AG04450 (cell line): Measurements from ENCODE around the gene NAGS. TPM values are rescaled to one million over a fixed set of nuclear protein-coding genes. Genes with fewer than 3 reads are reported as not detected.

Source experiments
- CTCF ChIA-PET: fragments of 300-600, 350-600 bp; formaldehyde crosslinking; extraction: SDS; loops from one replicate; lab custom pipeline; 2022; ENCODE audit warnings: antibody characterized with exemption, inconsistent platforms; lab: Charles Lee
- POLR2A ChIA-PET: fragments of 350-600 bp; formaldehyde crosslinking; extraction: SDS; loops from one replicate; lab custom pipeline; 2021; ENCODE audit warnings: antibody characterized with exemption, inconsistent platforms; lab: Yijun Ruan, JAX
- DNase-seq: peaks from one replicate; pipeline ENCODE4 v3.0.0-alpha.2; 2011; ENCODE audit warnings: low read depth, low spot score
- H3K27ac ChIP-seq: one replicate; pipeline ENCODE4 v1.5.1; 2012; ENCODE audit warnings: low read depth, low read length, control low read depth
- H3K27me3 ChIP-seq: one replicate; pipeline ENCODE4 v1.6.0; 2012; ENCODE audit warnings: low read length; ENCODE audit not compliant: control insufficient read depth, insufficient read depth
- H3K4me3 ChIP-seq: 2 replicates; pipeline ENCODE4 v1.5.1; 2011; ENCODE audit warnings: mild to moderate bottlenecking, low read depth, low read length, control low read depth
- H3K9me3 ChIP-seq: 2 replicates; pipeline ENCODE4 v1.5.1; 2012; ENCODE audit warnings: low read length; ENCODE audit not compliant: control insufficient read depth, insufficient read depth
- CTCF ChIP-seq: IDR thresholded peaks from 2 replicates; pipeline ENCODE4 v1.5.1; 2011; ENCODE audit warnings: low read depth, low read length, control low read depth, inconsistent platforms
- polyA plus RNA-seq: library from polyadenylated mRNA; depleted of rRNA; stranded (reverse); fragments of >200 nt; gene quantifications from 2 replicates; pipeline ENCODE4 v1.2.3, GENCODE V29; 2011

Gene NAGS
- polyA plus RNA-seq, 1 experiment = 1.1 TPM

- Histone ChIP-seq H3K27me3 (peaks cover 9% of the 10 kb centered on the region), H3K27ac (no peak overlapping the region), H3K4me3 (no peak overlapping the region), H3K9me3 (peaks cover 4% of the 10 kb centered on the region; the same call in 1 of the 2 replicates)
- CTCF ChIA-PET = interaction anchor here (0.5 to 1.0 kb wide), 3 partner anchors 8 to 112 kb away, joined by 3 to 4 read pairs (median 3); no protein-coding TSS in a partner anchor
- POLR2A ChIA-PET = no interaction called here
- no peak for TF ChIP-seq CTCF
- peak; percentile 41 for DNase-seq
Observed at GRCh38 chr17:44002141-44002848, 2.1 kb upstream of the NAGS start.

GRCh38 chr17:44004761-44005526, 522 bp downstream of the NAGS start:
- H3K27me3 ChIP-seq = peaks cover 9% of the 10 kb centered on the region
- H3K4me3 ChIP-seq = 0 out of 2 replicates have a peak overlapping the region, but pooled peaks have one; percentile 1
- CTCF ChIA-PET = interaction anchor here (0.6 to 1.5 kb wide), 2 partner anchors 37 to 61 kb away, joined by 5 to 6 read pairs; no protein-coding TSS in a partner anchor
- no peak for DNase-seq
- H3K9me3 ChIP-seq = peaks cover 4% of the 10 kb centered on the region; the same call in 1 of the 2 replicates
- TF ChIP-seq CTCF = no peak
- POLR2A ChIA-PET = no interaction called here
- no peak overlapping the region for H3K27ac ChIP-seq

DNA sequence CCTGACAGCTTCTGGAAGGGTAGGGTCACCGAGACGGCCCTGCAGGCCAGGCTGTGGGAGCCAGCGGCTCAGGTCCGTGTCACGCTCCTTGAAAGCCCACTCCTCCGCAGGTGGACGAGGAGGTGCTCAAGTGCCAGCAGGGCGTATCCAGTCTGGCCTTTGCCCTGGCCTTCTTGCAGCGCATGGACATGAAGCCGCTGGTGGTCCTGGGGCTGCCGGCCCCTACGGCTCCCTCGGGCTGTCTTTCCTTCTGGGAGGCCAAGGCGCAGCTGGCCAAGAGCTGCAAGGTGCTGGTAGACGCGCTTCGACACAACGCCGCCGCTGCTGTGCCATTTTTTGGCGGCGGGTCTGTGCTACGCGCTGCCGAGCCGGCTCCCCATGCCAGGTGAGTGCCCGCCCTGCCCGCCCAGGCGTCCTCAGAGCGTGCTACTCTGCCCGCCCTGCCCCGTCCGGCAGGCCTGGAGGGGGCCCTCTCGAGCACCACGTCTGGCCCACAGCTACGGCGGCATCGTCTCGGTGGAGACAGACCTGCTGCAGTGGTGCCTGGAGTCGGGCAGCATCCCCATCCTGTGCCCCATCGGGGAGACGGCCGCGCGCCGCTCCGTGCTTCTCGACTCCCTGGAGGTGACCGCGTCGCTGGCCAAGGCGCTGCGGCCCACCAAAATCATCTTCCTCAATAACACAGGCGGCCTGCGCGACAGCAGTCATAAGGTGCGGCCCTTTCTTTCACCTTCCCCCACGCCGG, 1.3 kb downstream of the NAGS start:
- no peak for DNase-seq
- POLR2A ChIA-PET = interaction anchor here (0.6 to 0.8 kb wide), 2 partner anchors 20 to 38 kb away, joined by 3 to 7 read pairs; no protein-coding TSS in a partner anchor
- CTCF ChIA-PET = interaction anchor here (0.6 to 1.0 kb wide), 3 partner anchors 28 to 61 kb away, joined by 3 to 5 read pairs (median 5); no protein-coding TSS in a partner anchor
- Histone ChIP-seq H3K27me3 (peaks cover 9% of the 10 kb centered on the region), H3K4me3 (peak overlapping the region; percentile 55), H3K9me3 (peaks cover 4% of the 10 kb centered on the region; the same call in 1 of the 2 replicates), H3K27ac (peak overlapping the region; percentile 57)
- peak; percentile 7; the same call in 1 of the 2 replicates for TF ChIP-seq CTCF

- peak overlapping the region; percentile 55 for H3K4me3 ChIP-seq
- peak overlapping the region; percentile 57 for H3K27ac ChIP-seq
- peaks cover 9% of the 10 kb centered on the region for H3K27me3 ChIP-seq
- CTCF ChIA-PET = interaction anchor here (0.6 to 1.0 kb wide), 2 partner anchors 28 to 62 kb away, joined by 3 to 5 read pairs; no protein-coding TSS in a partner anchor
- H3K9me3 ChIP-seq = peaks cover 4% of the 10 kb centered on the region; the same call in 1 of the 2 replicates
- no peak for TF ChIP-seq CTCF
- DNase-seq = no peak
- POLR2A ChIA-PET = interaction anchor here (0.6 to 0.8 kb wide), 2 partner anchors 20 to 37 kb away, joined by 3 to 7 read pairs; no protein-coding TSS in a partner anchor
Observed at GRCh38 chr17:44006272-44006597, 1.8 kb downstream of the NAGS start.
